ENCODE results near the gene FAM20B. TPM values are rescaled to one million over a fixed set of nuclear protein-coding genes. Genes with fewer than 3 reads are reported as not detected.

Gene FAM20B
- total and polyA plus RNA-seq, 2 experiments from 2014 or later = 5.3 to 22.5 TPM

- TF ChIP-seq ZNF462 (CRISPR knock-in tag; IDR thresholded peaks at IDR 0.05) (no peak), POLR2AphosphoS5 (IDR thresholded peaks at IDR 0.05; ENCODE audit: low read depth) (peak; percentile 71)
- peaks cover 8% of the 10 kb centered on the region; the same call in 1 of the 2 replicates for H3K79me2 ChIP-seq (replicated peaks; ENCODE audit: insufficient read depth)
- H3K27ac ChIP-seq (ENCODE audit: low read depth) = peak within 1 kb of the TSS; percentile 50; the same call in 1 of the 2 replicates
- DNase-seq (ENCODE audit: low spot score) = peak; percentile 95
- H2AFZ ChIP-seq = peak within 1 kb of the TSS; percentile 86
- Mint-ChIP-seq H3K4me3 (peak within 1 kb of the TSS; percentile 84), H3K27ac (peak within 1 kb of the TSS; percentile 92), H3K36me3 (ENCODE audit: low read depth) (peaks cover 14% of the 10 kb centered on the region), H3K27me3 (ENCODE audit: insufficient read depth, low read depth, poor library complexity) (peaks cover 9% of the 10 kb centered on the region), H3K4me1 (peaks cover 17% of the 10 kb centered on the region), H3K9me3 (no peaks in the 10 kb centered on the region; the same call in 2 of the 3 replicates)
- ATAC-seq = peak; percentile 91
- H4K20me1 ChIP-seq (replicated peaks; ENCODE audit: insufficient read depth) = no peaks in the 10 kb centered on the region
- H3F3A ChIP-seq (replicated peaks; ENCODE audit: low read depth) = peaks cover 5% of the 10 kb centered on the region; the same call in 1 of the 2 replicates
- H3K4me1 ChIP-seq (ENCODE audit: insufficient read depth) = peaks cover under 1% of the 10 kb centered on the region; the same call in 1 of the 2 replicates
- H3K36me3 ChIP-seq (ENCODE audit: insufficient read depth) = no peaks in the 10 kb centered on the region; the same call in 1 of the 2 replicates
- H3K9me2 ChIP-seq (ENCODE audit: insufficient read depth) = no peaks in the 10 kb centered on the region
- H3K4me2 ChIP-seq = peak within 1 kb of the TSS; percentile 96
- 0 out of 2 replicates have a peak, but pooled peaks cover 4% of the 10 kb centered on the region for H3K27me3 ChIP-seq (ENCODE audit: insufficient read depth)
- peak within 1 kb of the TSS; percentile 79 for H3K4me3 ChIP-seq
Observed at GRCh38 chr1:179081687-179082332, 56.1 kb downstream of the FAM20B start, which contains the start of gene TOR3A. Gene TOR3A, plus strand, starts transcription at chr1:179082070. Its CDS starts 59 bp downstream, at chr1:179082129.

GRCh38 chr1:179082333-179082998 is 56.8 kb downstream of the FAM20B start:
- Histone ChIP-seq H4K20me1 (replicated peaks; ENCODE audit: insufficient read depth) (no peaks in the 10 kb centered on the region), H3K4me1 (ENCODE audit: insufficient read depth) (peaks cover 8% of the 10 kb centered on the region), H3K79me2 (replicated peaks; ENCODE audit: insufficient read depth) (peaks cover 8% of the 10 kb centered on the region; the same call in 1 of the 2 replicates), H2AFZ (peak overlapping the region; percentile 86), H3K4me2 (peak overlapping the region; percentile 96), H3F3A (replicated peaks; ENCODE audit: low read depth) (peaks cover 7% of the 10 kb centered on the region; the same call in 1 of the 2 replicates), H3K4me3 (peak overlapping the region; percentile 79), H3K27ac (ENCODE audit: low read depth) (no peak overlapping the region), H3K36me3 (ENCODE audit: insufficient read depth) (no peaks in the 10 kb centered on the region; the same call in 1 of the 2 replicates), H3K9me2 (ENCODE audit: insufficient read depth) (no peaks in the 10 kb centered on the region), H3K27me3 (ENCODE audit: insufficient read depth) (0 out of 2 replicates have a peak, but pooled peaks cover 4% of the 10 kb centered on the region)
- ATAC-seq (peak; percentile 43), DNase-seq (ENCODE audit: low spot score) (peak; percentile 66)
- Mint-ChIP-seq H3K4me1 (peaks cover 23% of the 10 kb centered on the region), H3K27me3 (ENCODE audit: insufficient read depth, low read depth, poor library complexity) (peaks cover 9% of the 10 kb centered on the region), H3K9me3 (no peaks in the 10 kb centered on the region; the same call in 2 of the 3 replicates), H3K27ac (no peak overlapping the region; the same call in 1 of the 2 replicates), H3K4me3 (peak overlapping the region; percentile 84), H3K36me3 (ENCODE audit: low read depth) (peaks cover 21% of the 10 kb centered on the region)
- TF ChIP-seq CREB1 (CRISPR knock-in tag; IDR thresholded peaks at IDR 0.05; ENCODE audit: low read depth) = no peak

Data from GM23338 (cell line).